SK-N-MC (cell line): ENCODE data around the gene MRFAP1L1.

Experiments
- DNase-seq: peaks from one replicate; pipeline ENCODE4 v3.0.0-alpha.2; 2011; ENCODE audit warnings: low read depth, low spot score
- H3K27ac ChIP-seq: fragments of 200-600 bp; sonication (generic); 2 replicates; pipeline ENCODE4 v1.5.1; 2016; ENCODE audit warnings: mixed run types
- H3K36me3 ChIP-seq: fragments of 200-600 bp; sonication (generic); 2 replicates; pipeline ENCODE4 v1.6.1; 2017; ENCODE audit warnings: antibody characterized with exemption, low read length, mixed read lengths; ENCODE audit not compliant: insufficient read depth
- H3K4me3 ChIP-seq: fragments of 200-600 bp; sonication (generic); 2 replicates; pipeline ENCODE4 v1.5.1; 2016
- H3K9ac ChIP-seq: fragments of 200-600 bp; sonication (generic); 2 replicates; pipeline ENCODE4 v1.8.0; 2017; ENCODE audit warnings: mixed run types, mixed read lengths; ENCODE audit not compliant: insufficient read length
- H3K9me3 ChIP-seq: fragments of 200-600 bp; sonication (generic); 2 replicates; pipeline ENCODE4 v1.6.1; 2017; ENCODE audit warnings: low read depth, mild to moderate bottlenecking, antibody characterized with exemption, low read length, moderate library complexity, mixed read lengths
- EZH2 ChIP-seq: fragments of 200-600 bp; sonication (generic); IDR thresholded peaks from one replicate; pipeline ENCODE4 v1.6.1; 2017; ENCODE audit warnings: antibody characterized with exemption
- FOXP2 ChIP-seq: optimal IDR thresholded peaks from 2 replicates; pipeline ENCODE3; 2011; ENCODE audit warnings: mild to moderate bottlenecking, moderate library complexity; ENCODE audit not compliant: insufficient read depth; ENCODE audit errors: extremely low read length, control extremely low read depth
- POLR2AphosphoS5 ChIP-seq: IDR thresholded peaks from 2 replicates; pipeline ENCODE4 v1.6.1; 2012; ENCODE audit warnings: mild to moderate bottlenecking, low read depth, low read length, borderline replicate concordance

The MRFAP1L1 gene

DNA sequence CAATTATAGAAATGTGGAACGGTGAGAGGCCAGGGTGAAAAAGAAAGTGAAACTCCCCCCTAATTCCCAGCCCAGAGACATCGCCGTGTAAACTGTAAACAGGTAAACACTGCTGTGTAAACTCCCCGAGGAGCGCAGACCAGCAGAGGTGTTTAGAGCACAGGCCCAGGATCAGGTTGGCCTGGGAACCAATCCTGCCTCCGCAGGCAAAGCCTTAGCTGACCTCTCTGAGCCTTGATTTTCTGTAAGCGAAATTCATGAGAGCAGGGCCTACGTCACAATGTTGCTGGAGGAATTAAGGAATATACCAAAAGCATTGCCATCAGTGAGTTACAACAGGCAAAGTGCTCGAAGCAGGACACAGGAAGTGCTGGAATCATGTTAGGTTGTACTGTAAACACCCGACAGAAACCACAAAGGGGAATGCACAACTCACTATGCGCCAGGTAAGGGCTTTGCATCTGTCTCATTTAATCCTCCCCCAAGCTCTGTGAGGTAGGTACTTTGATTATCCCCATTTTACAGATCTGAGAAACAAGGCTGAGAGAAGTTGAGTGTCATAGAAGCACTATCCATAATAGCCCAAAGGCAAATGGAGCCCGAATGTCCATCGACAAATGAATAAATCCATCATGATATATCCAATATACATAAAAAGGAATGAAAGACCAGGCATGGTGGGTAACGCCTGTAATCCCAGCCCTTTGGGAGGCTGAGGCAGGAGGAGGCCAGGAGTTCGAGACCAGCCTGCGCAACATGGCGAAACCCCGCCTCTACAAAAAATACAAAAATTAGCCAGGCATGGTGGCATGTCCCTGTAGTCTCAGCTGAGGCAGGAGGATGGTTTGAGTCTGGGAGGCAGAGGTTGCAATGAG lies 42.2 kb upstream of the MRFAP1L1 start:
- no peaks in the 10 kb centered on the region for H3K36me3 ChIP-seq
- H3K27ac ChIP-seq, result no peak overlapping the region
- no peak for TF ChIP-seq POLR2AphosphoS5
- TF ChIP-seq FOXP2, result no peak
- no peak for TF ChIP-seq EZH2
- no peak overlapping the region for H3K9ac ChIP-seq
- no peak for DNase-seq
- no peaks in the 10 kb centered on the region for H3K9me3 ChIP-seq
- H3K4me3 ChIP-seq, result no peak overlapping the region

DNA sequence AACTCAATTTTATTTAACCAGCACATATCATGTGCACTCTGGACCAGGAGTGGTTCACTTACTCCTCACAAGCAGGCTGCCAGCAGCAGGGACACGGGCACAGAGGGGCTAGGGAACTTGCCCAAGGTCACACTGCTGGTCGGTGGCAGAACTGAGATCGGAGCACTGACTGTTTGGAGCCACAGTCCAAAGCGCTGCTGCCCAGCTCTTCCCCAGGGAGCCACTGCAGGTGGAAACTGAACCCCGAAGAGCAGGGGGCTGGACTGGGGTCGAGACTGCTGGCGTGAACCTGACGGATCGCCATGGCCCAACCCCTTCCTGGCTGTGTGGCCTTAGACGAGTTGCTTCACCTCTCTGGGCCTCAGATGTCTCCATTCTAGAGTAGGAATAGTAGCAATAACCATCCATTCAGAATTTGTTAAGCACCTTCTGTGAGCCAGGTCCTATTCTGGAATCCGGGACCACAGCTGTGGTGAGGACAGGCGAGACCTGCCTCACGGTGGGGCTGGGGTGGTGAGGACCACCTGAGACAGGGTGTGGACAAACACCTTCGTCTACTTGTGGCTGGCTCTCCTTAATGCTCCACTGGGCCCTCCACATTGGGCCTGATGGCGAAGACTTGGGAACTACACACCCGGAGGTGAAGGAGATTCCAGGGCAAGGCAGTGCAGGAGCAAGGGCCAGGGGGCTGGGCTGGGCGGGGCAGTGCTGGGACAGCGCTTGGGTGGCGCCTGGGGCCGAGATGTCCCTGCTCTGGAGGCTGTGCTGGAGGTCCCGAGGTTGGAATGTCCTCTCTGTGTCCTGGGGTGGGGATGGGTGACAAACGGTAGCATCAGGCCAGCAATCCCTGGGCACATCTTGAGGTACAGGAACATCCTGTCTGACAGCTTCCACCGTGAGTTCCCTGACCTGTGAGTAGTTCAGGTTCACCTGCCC lies 40.9 kb upstream of the MRFAP1L1 start:
- Histone ChIP-seq H3K27ac (no peak overlapping the region), H3K9me3 (no peaks in the 10 kb centered on the region), H3K4me3 (no peak overlapping the region), H3K9ac (no peak overlapping the region), H3K36me3 (no peaks in the 10 kb centered on the region)
- TF ChIP-seq POLR2AphosphoS5 (no peak), EZH2 (no peak), FOXP2 (no peak)
- DNase-seq, result no peak

DNA sequence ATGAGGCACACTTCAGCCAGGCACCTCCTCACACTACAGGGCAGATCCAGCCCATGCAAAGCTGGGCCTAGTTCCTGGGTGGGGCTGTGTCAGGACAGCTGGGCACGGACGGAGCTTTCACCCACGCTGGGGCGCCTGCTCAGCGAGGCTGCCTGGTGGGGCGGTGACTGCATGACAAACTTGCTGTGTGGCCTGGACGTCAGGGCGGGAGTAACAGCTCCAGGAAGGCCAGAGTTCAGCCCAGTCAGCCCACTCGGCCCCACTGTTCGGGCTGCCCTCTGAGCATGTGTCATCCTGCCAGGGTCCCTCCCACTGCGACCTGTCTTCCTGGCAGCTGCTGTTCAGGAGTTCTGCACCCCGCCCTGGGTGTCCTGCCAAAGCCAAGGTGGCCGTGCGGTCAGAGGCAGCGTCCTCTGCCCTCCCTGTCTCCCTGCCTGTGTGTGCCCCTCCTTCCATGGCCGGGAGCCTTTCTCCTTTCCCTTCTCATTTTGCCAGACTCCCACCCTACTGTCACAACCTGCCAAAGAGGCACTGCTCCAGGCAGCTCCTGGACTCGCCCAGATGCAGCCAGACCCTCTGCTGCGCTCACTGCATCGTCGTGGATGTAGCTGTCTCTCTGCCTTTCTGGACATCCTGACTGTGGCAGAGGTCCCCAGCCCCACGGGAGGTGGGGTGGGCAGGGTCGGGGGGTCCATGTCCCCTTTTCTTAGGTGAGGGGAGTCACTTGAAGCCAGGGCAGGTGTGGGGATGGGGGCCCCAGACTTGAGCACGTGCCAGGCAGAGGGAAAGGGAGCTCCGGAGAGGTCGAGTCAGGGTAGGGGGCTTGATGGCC lies 39.9 kb upstream of the MRFAP1L1 start:
- DNase-seq, result no peak
- Histone ChIP-seq H3K36me3 (no peaks in the 10 kb centered on the region), H3K9me3 (no peaks in the 10 kb centered on the region), H3K27ac (no peak overlapping the region), H3K9ac (no peak overlapping the region), H3K4me3 (no peak overlapping the region)
- TF ChIP-seq FOXP2 (no peak), POLR2AphosphoS5 (no peak), EZH2 (no peak)

DNA sequence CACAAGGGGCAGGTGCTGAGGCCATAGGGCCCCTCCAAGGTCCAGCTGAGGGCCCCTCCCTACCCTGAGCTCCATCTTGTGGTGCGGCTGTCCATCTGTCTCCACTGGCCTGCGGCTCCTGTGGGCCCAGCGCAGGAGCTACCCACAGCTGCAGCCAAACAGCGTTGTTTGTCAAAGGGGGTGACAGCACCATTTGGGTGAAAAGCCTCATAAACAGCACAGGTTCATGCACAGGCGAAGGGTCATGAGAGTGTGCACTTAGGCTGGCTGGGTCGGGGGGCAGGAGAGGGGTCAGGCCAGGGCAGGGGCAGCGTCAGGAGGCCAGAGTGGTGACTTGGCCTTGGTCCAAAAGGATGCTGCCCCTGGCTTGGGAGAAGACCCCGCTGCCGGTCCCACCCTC lies 38.6 kb upstream of the MRFAP1L1 start:
- H3K27ac ChIP-seq, result no peak overlapping the region
- H3K9me3 ChIP-seq, result no peaks in the 10 kb centered on the region
- DNase-seq, result no peak

DNA sequence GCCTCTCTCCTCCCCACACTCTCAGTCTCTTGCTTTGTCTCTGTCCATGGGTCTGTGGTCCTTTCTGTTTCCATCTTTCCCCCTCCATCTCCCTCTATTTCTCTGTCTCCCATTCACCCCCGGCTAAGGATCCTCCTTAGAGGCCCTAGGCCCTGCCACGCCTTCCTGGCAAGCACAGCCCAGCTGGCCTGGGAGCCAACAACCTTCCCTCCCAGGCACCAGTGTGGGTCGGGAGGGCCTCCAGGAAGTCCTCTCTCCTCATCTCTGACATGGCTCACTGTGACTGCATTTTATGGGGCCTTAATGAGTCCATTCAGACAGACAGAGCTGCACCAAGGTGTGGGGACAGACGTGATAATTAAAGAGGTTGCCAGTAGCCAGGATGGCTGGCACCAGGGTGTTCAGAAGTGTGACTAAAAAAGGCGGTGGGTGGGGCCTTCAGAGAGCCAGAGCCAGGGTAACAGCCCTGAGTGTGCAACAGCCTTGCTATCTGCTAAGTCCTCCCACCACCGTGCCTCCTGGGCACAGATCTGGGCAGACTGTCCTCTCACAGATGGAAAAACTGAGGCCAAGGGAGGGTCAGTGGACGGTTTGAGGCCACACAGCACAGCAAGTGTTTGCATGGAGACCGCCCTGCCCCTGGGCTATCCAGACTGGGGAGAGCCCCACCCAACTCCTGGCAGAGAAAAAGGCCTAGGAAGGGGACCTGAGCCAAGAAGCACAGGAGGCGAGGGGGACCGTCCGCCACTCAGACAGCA lies 37.8 kb upstream of the MRFAP1L1 start:
- TF ChIP-seq POLR2AphosphoS5 (no peak), EZH2 (no peak), FOXP2 (no peak)
- Histone ChIP-seq H3K36me3 (no peaks in the 10 kb centered on the region), H3K9ac (no peak overlapping the region), H3K27ac (no peak overlapping the region), H3K4me3 (no peak overlapping the region), H3K9me3 (no peaks in the 10 kb centered on the region)
- DNase-seq, result no peak

More for the DNA sequence above, 38.6 kb upstream of the MRFAP1L1 start:
- TF ChIP-seq EZH2 (no peak), FOXP2 (no peak), POLR2AphosphoS5 (no peak)
- H3K9ac ChIP-seq, result no peak overlapping the region
- no peak overlapping the region for H3K4me3 ChIP-seq
- H3K36me3 ChIP-seq, result no peaks in the 10 kb centered on the region

DNA sequence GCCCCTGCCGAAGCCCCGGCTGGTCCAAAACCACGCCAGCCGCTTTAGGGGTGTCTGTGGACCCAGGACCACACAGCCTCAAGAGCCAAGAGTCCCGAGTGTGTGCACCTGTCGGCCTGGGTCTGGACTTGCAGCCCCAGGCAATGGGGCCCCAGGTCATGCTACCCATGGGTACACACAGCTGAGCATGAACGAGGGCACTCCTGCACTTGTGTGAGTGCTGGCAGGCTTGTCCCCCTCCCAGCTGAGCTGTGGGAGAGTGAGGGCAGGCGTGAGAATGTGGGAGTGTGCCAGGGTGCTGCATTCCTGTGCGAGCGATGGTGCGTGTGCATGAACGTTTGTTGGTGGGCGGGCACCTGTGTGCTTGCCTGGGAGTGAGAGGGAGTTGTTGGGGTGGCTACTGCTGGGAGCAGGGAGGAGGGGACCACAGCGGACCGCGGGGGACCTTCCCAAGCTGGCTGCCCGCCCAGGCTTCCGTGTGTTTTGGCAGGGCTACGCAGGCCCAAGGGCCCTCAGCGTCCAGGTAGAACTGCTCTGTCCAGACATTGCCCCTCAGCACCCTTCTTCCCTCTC lies 37.1 kb upstream of the MRFAP1L1 start:
- Histone ChIP-seq H3K9ac (no peak overlapping the region), H3K36me3 (no peaks in the 10 kb centered on the region), H3K27ac (no peak overlapping the region), H3K9me3 (no peaks in the 10 kb centered on the region), H3K4me3 (no peak overlapping the region)
- DNase-seq, result no peak
- no peak for TF ChIP-seq FOXP2
- no peak for TF ChIP-seq EZH2
- TF ChIP-seq POLR2AphosphoS5, result no peak

DNA sequence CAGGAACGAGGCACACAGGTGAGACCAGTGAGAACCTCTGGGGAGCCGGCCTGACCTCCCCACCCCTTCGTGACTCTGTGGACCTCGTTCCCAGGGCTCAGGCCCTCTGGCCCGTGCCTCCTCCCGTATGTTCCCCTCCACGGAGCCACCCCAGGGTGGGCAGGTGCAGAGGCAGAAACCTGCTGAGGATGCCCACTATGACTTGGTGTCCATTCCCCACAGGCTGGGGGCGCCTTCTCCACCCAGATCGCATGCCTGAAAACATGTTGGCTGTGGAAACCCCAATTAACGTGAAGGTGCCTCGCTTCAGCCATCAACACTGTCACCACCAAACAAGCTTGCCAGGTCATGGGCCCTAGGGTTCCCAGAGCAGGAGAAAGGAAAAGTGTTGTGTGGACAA lies 33.3 kb upstream of the MRFAP1L1 start:
- no peak for DNase-seq
- no peak overlapping the region for H3K9ac ChIP-seq
- no peak overlapping the region for H3K27ac ChIP-seq
- no peak overlapping the region for H3K4me3 ChIP-seq
- H3K9me3 ChIP-seq, result no peaks in the 10 kb centered on the region
- no peaks in the 10 kb centered on the region for H3K36me3 ChIP-seq
- no peak for TF ChIP-seq POLR2AphosphoS5
- no peak for TF ChIP-seq EZH2
- no peak for TF ChIP-seq FOXP2
